HG03280 (cell line): ENCODE results near the gene RACGAP1.

ENCODE experiments used
- ATAC-seq: cut with Tn5 transposase; IDR thresholded peaks from one replicate; pipeline ENCODE4 v1.9.1; 2021; ENCODE audit warnings: mild to moderate bottlenecking, moderate library complexity; ENCODE audit not compliant: unreplicated experiment

Gene RACGAP1

DNA sequence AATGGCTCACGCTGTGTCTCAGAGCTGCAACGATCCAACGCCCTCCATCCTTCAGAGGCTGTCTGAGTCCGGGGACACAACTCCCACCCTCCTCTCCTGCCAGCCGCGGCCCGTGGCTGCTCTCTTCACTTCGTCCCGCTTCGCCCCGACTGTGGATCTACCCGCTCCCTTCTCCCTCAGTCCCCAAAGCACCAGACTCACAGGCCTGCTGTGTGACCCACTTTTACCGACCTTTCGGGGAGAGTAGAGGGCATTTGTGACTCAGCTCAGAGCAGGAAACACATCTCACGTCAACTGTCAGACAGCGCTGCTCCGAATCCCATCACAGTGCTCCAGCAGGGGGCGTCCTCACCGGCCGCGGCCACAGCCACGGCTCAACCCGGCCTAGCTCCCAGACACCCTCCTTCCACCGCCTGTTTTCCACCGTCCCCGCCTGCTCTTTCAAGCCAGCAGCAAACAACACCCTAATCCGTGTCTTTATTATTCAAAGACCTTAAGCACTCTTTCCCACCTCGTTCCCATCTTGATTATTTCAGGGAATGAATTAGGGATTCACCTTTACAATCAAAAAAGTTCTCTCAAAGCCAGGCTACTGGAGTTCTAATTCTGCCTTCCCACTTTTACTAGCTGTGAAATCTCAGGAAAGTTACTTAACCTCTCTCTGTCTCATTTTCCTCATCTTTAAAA is 79.8 kb downstream of the RACGAP1 start:
- peak; percentile 91 for ATAC-seq

DNA sequence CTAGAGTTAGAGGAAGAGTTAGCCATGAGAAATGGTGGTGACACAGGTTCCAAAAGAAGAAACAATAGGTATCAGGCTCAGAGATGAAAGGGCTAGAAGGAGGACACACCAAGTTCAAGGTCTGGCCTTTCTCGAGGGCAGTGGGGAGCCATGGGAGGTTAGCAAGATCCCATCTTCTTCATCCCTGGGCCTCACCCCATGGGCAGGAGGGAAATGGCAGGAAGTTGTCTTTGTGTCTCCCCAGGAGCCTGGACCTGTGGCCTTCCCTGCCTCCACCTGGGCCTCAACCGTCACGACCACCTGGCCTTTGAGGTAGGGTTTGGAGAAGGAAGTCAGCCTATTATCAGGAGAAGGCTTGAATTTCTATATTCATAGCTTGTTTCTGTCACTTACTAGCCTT is 80.6 kb downstream of the RACGAP1 start:
- no peak for ATAC-seq

DNA sequence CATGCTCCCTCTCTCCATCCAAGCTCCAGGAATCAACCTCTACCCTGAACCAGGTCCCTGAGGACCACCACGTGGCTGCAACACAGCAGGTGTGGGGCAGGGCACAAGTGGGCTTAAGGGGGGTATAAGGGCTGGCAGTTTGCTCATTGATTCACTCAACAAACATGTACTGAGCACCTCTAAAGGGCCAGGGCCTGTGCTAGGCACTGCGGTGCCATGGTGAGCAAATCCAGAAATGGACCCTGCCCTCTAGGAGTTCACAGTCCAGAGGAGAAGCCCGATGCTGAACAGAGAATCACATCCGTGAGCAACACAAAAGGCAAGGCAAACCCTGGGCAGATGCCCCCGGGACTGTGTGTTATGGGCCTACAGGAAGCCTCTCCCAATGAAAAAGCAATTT is 81.2 kb downstream of the RACGAP1 start:
- ATAC-seq = no peak

DNA sequence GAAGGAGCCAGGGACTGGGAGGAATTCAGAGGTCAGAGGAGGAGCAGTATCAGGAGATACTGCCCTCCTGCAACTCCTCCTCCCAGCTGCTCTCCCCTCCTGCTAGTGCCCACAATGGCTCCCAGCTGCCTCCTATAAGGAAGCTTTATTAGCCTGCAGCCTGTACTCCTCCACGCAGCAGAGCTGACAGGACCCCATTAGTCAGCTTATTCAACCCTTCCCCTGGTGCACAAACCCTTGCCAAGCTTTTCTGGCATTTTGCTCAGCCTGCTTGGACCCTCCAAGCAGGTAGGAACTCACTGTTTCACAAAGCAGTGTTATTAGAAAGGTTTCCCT is 81.7 kb downstream of the RACGAP1 start:
- ATAC-seq = no peak

DNA sequence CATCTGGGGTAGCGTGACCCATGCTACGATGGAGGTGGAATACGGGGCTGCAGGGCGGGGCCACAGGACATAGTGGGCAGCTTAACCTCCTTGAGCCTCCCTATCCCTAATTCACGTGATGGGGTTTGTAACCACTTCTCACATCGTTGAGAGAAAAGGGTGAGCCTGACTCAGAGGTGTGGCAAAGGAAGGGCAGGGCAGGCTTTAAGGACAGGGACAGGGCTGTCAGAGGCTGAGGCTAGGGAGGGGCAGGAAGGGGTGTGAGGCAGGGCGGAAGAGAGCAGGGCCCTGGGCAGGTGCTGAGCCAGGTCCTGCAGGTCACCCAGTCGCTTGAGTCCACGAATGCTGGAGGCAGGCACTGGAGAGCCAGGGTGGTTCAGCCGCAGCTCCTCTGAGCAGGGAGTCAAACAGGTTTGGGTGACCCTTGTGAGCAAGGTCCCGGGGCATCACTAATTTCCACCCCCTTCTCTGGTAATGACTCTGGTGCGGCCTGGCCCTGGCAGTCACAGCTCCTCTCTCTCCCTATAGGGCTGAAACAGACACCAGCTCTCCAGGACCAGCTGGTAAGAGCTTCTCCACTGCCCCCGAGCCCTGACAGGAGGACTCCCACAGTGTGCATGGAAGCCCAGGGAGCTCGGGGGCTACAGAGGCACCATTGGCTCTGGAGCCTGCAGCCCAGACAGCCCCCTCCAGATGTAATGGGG is 82.2 kb downstream of the RACGAP1 start:
- ATAC-seq = no peak

DNA sequence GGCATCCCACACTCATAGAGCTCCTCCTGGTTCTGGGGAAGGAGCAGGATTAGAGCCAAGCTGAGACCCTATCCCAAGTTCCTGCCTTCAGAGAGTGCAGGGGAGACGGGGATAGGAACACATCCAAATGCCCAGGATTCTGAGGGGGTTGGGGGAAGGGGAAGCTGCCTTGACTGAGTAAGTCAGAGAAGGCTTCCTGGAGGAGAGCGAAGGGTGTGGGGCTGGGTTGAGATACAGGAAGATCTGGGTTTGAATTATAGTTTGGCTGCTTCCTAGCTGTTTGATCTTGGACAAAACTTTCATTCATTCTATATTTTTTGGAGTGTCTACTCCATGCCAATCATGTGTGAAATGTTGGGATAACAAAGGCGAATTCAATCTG is 82.8 kb downstream of the RACGAP1 start:
- no peak for ATAC-seq

DNA sequence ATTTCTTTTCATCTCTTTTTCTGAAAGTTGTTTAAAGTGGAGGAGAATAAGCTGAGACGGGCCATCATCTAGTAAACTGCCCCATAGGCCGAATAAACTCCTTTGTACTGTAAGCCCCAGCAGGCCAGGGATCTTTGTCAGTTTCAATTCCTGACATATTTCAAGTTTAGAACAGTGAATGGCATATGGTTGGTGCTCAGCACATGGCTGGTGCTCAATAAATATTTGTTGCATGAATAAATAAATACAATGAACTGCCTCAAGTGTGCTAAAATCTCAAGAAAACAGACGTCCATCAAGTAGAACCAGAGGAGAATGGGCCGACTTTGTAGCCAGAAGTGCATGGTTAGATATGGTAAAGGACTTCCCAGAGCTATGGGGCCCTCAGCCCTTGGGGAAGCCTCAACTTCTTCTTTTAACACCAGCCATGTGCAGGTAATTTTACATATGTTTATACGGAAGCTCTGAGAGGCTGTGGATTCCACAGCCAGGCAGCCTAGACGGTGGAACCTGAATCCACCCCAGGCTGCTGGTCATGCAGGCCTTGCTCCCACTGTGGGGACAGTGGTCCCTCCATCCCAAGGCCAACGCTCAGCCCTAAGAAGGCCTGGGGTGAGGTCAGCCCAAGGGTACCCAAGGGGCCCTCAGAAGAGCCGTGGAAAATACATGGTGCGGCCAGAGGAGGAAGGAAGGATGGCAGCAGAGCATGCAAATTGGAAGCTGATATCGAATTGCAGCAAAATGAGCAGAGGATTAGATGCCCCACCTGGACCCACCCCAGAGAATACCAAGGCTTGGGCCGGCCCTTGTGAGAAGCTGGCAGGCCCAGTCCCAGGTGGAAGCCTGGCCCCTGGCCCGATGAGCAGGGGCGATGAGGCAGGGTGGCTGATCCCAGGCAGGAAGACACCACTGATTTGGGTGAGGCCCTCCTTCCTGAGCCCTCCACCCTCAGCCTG is 83.5 kb downstream of the RACGAP1 start:
- ATAC-seq = no peak

DNA sequence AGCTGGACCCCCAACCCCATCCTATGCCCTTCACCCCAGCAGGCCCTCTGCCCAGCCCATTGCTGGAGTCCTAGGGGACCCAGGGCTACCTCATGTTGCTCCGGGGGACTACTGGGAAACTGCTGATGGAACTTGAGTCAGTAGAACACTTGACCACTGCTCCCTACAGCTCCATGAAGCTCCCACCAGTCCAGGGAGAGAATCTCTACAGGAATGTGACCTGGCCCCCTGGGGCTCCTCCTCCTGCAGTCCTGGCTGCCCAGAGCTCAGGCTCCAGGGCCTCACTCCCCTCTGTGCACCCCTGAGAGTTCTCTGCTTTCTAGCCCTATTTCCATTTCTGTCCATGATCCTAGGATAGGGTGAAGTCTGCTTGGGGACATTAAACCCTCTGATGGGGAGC is 85.6 kb downstream of the RACGAP1 start:
- ATAC-seq = no peak

DNA sequence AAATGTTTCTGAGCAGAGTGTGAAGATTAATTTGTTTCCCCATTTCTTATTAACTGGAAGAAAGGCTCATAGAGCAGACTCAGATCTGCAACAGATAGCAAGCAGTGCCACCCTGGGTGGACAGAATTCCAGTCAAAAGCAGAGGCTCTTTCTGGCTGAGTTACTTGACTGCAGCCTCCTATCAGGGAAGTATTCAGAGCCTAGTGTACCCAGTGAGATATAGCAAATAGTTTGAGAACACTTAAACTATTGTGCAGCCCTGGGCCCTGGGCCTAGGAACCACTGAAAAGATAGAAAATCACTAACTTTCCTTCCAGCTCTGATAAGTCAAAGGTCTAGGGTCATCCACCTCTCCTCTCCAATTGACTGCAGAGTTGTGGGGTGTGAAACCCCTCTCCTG is 86.0 kb downstream of the RACGAP1 start:
- no peak for ATAC-seq
